Ishikawa (cell line): ENCODE data around the gene CACNA2D2.

Source experiments
- CEBPB ChIP-seq: IDR thresholded peaks from 2 replicates; pipeline ENCODE4 v1.6.1; 2012
- CREB1 ChIP-seq: IDR thresholded peaks from 2 replicates; pipeline ENCODE4 v1.6.1; 2012; ENCODE audit warnings: low read depth
- EGR1 ChIP-seq: IDR thresholded peaks from 2 replicates; pipeline ENCODE4 v1.6.1; 2012
- EP300 ChIP-seq: IDR thresholded peaks from 2 replicates; pipeline ENCODE4 v1.6.1; 2012; ENCODE audit warnings: borderline replicate concordance
- FOXM1 ChIP-seq: IDR thresholded peaks from 2 replicates; pipeline ENCODE4 v1.6.1; 2012; ENCODE audit warnings: low read depth, borderline replicate concordance
- MAX ChIP-seq: IDR thresholded peaks from 2 replicates; pipeline ENCODE4 v1.6.1; 2012
- NFIC ChIP-seq: IDR thresholded peaks from 2 replicates; pipeline ENCODE4 v1.6.1; 2012
- RAD21 ChIP-seq: IDR thresholded peaks from 2 replicates; pipeline ENCODE4 v1.6.1; 2012; ENCODE audit warnings: low read depth
- TAF1 ChIP-seq: IDR thresholded peaks from 2 replicates; pipeline ENCODE4 v1.6.1; 2012; ENCODE audit warnings: low read depth, mild to moderate bottlenecking
- TCF12 ChIP-seq: IDR thresholded peaks from 2 replicates; pipeline ENCODE4 v1.6.1; 2012; ENCODE audit warnings: low read depth
- TEAD4 ChIP-seq: IDR thresholded peaks from 2 replicates; pipeline ENCODE4 v1.6.1; 2012
- USF1 ChIP-seq: IDR thresholded peaks from 2 replicates; pipeline ENCODE4 v1.6.1; 2012
- YY1 ChIP-seq: IDR thresholded peaks from 2 replicates; pipeline ENCODE4 v1.6.1; 2012; ENCODE audit warnings: low read depth
- ZBTB7A ChIP-seq: IDR thresholded peaks from 2 replicates; pipeline ENCODE4 v1.6.1; 2012; ENCODE audit warnings: low read depth
- TF ChIP-seq, protein P1 (sequence below): IDR thresholded peaks from 2 replicates; pipeline ENCODE4 v1.6.1; 2012; ENCODE audit warnings: low read depth, mild to moderate bottlenecking

CACNA2D2 gene

GRCh38 chr3:50390508-50391224, 112.8 kb downstream of the CACNA2D2 start:
- TF ChIP-seq NFIC (peak; percentile 65), EGR1 (no peak)

GRCh38 chr3:50389414-50389767, 114.0 kb downstream of the CACNA2D2 start:
- TF ChIP-seq RAD21: no peak
- TF ChIP-seq ZBTB7A: no peak
- TF ChIP-seq, protein P1, sequence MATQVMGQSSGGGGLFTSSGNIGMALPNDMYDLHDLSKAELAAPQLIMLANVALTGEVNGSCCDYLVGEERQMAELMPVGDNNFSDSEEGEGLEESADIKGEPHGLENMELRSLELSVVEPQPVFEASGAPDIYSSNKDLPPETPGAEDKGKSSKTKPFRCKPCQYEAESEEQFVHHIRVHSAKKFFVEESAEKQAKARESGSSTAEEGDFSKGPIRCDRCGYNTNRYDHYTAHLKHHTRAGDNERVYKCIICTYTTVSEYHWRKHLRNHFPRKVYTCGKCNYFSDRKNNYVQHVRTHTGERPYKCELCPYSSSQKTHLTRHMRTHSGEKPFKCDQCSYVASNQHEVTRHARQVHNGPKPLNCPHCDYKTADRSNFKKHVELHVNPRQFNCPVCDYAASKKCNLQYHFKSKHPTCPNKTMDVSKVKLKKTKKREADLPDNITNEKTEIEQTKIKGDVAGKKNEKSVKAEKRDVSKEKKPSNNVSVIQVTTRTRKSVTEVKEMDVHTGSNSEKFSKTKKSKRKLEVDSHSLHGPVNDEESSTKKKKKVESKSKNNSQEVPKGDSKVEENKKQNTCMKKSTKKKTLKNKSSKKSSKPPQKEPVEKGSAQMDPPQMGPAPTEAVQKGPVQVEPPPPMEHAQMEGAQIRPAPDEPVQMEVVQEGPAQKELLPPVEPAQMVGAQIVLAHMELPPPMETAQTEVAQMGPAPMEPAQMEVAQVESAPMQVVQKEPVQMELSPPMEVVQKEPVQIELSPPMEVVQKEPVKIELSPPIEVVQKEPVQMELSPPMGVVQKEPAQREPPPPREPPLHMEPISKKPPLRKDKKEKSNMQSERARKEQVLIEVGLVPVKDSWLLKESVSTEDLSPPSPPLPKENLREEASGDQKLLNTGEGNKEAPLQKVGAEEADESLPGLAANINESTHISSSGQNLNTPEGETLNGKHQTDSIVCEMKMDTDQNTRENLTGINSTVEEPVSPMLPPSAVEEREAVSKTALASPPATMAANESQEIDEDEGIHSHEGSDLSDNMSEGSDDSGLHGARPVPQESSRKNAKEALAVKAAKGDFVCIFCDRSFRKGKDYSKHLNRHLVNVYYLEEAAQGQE: no peak

DNA sequence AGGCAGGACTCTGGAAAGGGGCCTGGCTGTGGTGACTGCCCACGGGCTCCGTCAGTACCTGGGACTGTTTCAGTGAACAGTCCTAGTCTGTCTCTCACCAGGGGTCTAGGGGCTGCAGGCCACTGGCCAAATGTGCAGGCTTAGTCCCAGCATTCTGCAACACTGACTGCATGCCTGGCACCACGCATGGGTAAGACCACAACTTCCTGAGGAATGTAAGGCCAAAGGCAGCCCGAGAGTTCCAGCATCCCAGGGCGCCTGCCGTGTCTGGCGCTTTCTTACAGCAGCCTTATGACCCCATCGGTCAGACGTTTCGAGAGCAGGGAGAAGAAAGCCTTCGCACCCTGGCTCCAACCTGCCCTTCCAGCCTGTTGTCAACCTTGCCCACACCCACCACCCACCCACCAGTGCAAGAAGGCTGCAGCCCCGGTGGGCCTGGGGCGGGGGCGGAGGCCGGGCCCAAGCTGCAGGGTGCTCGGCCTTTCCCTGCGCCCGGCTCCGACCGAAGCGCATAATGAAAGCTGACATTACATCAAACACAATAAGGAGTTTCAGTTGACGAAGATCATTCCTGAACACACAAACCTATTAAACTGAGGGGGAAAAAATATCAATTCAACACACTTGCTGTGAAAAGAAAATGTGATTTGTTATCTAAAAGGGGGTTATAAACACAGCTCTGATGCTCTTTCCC, 114.6 kb downstream of the CACNA2D2 start:
- TF ChIP-seq NFIC: no peak
- TF ChIP-seq, protein P1: no peak
- TF ChIP-seq YY1: no peak
- no peak for TF ChIP-seq USF1
- no peak for TF ChIP-seq CEBPB
- TF ChIP-seq ZBTB7A: no peak
- TF ChIP-seq TAF1: no peak

DNA sequence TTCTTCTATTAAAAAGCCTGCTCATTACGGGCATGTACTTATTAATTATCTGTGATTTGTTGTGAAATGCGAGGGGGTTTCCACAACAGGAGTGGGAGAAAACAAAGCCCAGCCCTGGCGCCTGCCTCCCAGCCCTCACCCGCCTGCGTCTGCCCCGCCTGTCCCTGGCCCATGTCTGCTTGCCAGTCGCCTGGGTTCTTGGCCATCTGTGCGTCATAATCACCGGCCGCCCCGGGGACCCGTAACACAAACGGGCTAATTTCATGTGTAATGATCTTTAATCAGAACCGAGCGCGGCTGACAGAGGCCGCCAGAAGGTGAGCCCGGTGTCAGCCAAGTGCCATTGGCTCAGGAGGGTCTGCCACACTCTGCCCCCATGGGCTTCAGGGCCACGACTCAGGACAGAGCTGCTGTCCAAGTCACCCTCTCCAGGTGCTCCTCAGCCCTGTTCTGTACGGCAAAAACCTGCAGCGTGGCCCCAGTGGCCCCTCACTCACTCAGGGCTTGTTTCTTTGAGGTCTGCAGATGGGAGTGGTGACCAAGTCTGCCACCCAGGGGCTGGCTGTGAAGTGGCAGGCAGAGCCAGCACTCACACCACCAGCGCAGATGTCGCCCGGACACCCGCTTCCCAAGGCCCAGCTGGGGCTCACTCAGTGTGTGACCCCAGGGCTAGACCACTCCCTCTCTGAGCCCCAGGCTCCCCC, 115.3 kb downstream of the CACNA2D2 start:
- TF ChIP-seq, protein P1: no peak
- TF ChIP-seq TAF1 (no peak), RAD21 (peak; percentile 27; the same call in 1 of the 2 replicates)

DNA sequence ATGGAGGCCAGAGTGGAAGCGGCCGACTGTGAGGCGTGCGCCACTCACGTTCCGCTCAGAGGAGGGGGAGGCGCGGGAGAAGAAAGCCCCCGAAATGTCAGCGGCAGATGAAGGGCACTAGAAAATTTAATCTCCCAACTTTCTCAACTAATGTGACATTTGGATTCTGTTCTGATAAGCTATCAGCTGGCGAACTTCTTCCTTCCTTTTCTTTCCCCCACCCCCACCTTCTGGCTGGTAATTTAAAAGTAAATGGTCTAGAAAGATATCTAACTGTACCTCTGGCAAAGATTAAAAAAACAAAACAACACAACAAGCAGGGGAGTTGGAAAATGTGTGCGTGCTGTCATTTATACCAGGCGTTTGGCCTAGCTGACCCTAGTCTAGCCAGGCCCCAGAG, 117.7 kb downstream of the CACNA2D2 start:
- TF ChIP-seq TEAD4 (no peak), RAD21 (no peak), TAF1 (no peak), ZBTB7A (no peak), MAX (no peak), CREB1 (no peak), TCF12 (no peak)

DNA sequence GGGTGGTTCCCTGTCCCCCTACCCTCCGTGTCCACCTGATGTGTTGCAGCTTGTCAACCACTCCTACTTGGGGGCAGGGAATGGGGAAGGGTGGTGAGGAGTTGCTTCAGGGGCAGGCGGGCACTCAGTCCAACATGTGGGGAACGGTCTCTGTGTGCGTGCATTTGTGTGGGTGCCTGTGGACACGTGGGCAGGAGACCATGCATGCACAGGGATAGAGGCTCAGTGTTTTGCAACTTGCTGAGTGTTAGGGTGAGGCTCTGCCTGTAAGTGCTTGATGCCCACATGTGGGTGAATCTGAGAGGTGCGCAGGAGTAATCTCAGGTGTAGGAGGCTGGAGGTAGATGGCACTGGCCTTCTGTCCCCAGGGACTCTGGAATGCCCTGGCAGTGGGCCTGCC, 119.7 kb downstream of the CACNA2D2 start:
- 0 out of 2 replicates have a peak, but pooled peaks have one; percentile 43 for TF ChIP-seq NFIC
- TF ChIP-seq EP300: no peak

- TF ChIP-seq EGR1: no peak
- TF ChIP-seq EP300: no peak
- TF ChIP-seq, protein P1: no peak
- no peak for TF ChIP-seq TAF1
- no peak for TF ChIP-seq FOXM1
- no peak for TF ChIP-seq TCF12
- no peak for TF ChIP-seq CEBPB
- no peak for TF ChIP-seq TEAD4
- no peak for TF ChIP-seq CREB1
- no peak for TF ChIP-seq USF1
- TF ChIP-seq ZBTB7A: no peak
Observed at GRCh38 chr3:50382722-50383121, 120.7 kb downstream of the CACNA2D2 start.
